Mesendoderm (in vitro differentiated cells): ENCODE data around the gene SLC66A1.

Source experiments
- DNase-seq: peaks from one replicate; pipeline ENCODE4 v3.0.0; 2013
- H2AK5ac ChIP-seq: 2 replicates; pipeline ENCODE4 v1.6.1; 2013; ENCODE audit warnings: low read length, inconsistent platforms
- H2BK120ac ChIP-seq: 2 replicates; pipeline ENCODE4 v1.6.1; 2013; ENCODE audit warnings: low read depth, mild to moderate bottlenecking, low read length, moderate library complexity, mixed read lengths
- H2BK15ac ChIP-seq: replicated peaks from 2 replicates; pipeline ENCODE4 v1.6.1; 2013; ENCODE audit warnings: low read depth, mild to moderate bottlenecking, moderate library complexity
- H2BK5ac ChIP-seq: 2 replicates; pipeline ENCODE4 v1.6.1; 2013; ENCODE audit warnings: low read length, inconsistent platforms
- H3K18ac ChIP-seq: 2 replicates; pipeline ENCODE4 v1.6.1; 2013; ENCODE audit warnings: mild to moderate bottlenecking, low read length, mixed read lengths
- H3K23ac ChIP-seq: one replicate; pipeline ENCODE4 v1.6.1; 2013; ENCODE audit warnings: low read length
- H3K27ac ChIP-seq: 2 replicates; pipeline ENCODE4 v1.5.1; 2013; ENCODE audit warnings: low read depth, mild to moderate bottlenecking, inconsistent platforms, low read length, moderate library complexity
- H3K27me3 ChIP-seq: 2 replicates; pipeline ENCODE4 v1.6.1; 2013; ENCODE audit warnings: low read length, control low read depth, mild to moderate bottlenecking, inconsistent platforms; ENCODE audit not compliant: insufficient read depth, poor library complexity
- H3K36me3 ChIP-seq: 2 replicates; pipeline ENCODE4 v1.6.1; 2013; ENCODE audit warnings: low read length, inconsistent platforms; ENCODE audit not compliant: control insufficient read depth, insufficient read depth
- H3K4ac ChIP-seq: one replicate; pipeline ENCODE4 v1.6.1; 2013; ENCODE audit warnings: low read depth, mild to moderate bottlenecking, low read length, moderate library complexity
- H3K4me1 ChIP-seq: 2 replicates; pipeline ENCODE4 v1.6.1; 2013; ENCODE audit warnings: low read depth, low read length, inconsistent platforms; ENCODE audit not compliant: control insufficient read depth
- H3K4me2 ChIP-seq: 2 replicates; pipeline ENCODE4 v1.6.1; 2013; ENCODE audit warnings: low read length
- H3K4me3 ChIP-seq: 2 replicates; pipeline ENCODE4 v1.5.1; 2013; ENCODE audit warnings: mild to moderate bottlenecking, low read length
- H3K56ac ChIP-seq: one replicate; pipeline ENCODE4 v1.6.1; 2013; ENCODE audit warnings: low read length
- H3K79me1 ChIP-seq: 2 replicates; pipeline ENCODE4 v1.6.1; 2013; ENCODE audit warnings: low read length, inconsistent platforms
- H3K79me2 ChIP-seq: 2 replicates; pipeline ENCODE4 v1.6.1; 2013; ENCODE audit warnings: mild to moderate bottlenecking, low read length; ENCODE audit not compliant: control insufficient read depth, insufficient read depth
- H3K9ac ChIP-seq: 2 replicates; pipeline ENCODE4 v1.6.1; 2013; ENCODE audit warnings: low read length, inconsistent platforms
- H4K5ac ChIP-seq: one replicate; pipeline ENCODE4 v1.6.1; 2013; ENCODE audit warnings: low read length
- H4K8ac ChIP-seq: one replicate; pipeline ENCODE4 v1.6.1; 2013; ENCODE audit warnings: low read depth, mild to moderate bottlenecking, control low read depth, low read length, moderate library complexity
- WGBS: extraction: QIAGEN DNeasy Blood & Tissue Kit; methylation state at CpG from one replicate; pipeline ENCODE4 v1.1.7; 2013; ENCODE audit warnings: low lambda C conversion rate, missing lambda C conversion rate; ENCODE audit not compliant: insufficient coverage; ENCODE audit errors: extremely low coverage; 5-methylcytosine and 5-hydroxymethylcytosine counted together

Gene SLC66A1

GRCh38 chr1:19367584-19368041, 55.5 kb downstream of the SLC66A1 start:
- Histone ChIP-seq H2AK5ac (no peak overlapping the region), H2BK15ac (no peak overlapping the region), H3K23ac (no peak overlapping the region), H3K36me3 (no peaks in the 10 kb centered on the region), H2BK5ac (no peak overlapping the region), H3K56ac (no peak overlapping the region), H3K4me1 (no peaks in the 10 kb centered on the region), H3K4ac (no peak overlapping the region), H3K4me3 (no peak overlapping the region), H3K79me1 (peaks cover 25% of the 10 kb centered on the region), H2BK120ac (no peak overlapping the region), H3K27me3 (no peaks in the 10 kb centered on the region), H3K27ac (no peak overlapping the region), H3K18ac (no peak overlapping the region), H3K79me2 (peaks cover 1% of the 10 kb centered on the region), H3K9ac (no peak overlapping the region), H3K4me2 (no peak overlapping the region), H4K5ac (no peak overlapping the region), H4K8ac (no peak overlapping the region)
- no peak for DNase-seq
- no CpG with 5 or more reads among the region's 13 CpGs for WGBS

- no CpG with 5 or more reads among the region's 5 CpGs for WGBS
- DNase-seq: no peak
- no peak overlapping the region for H3K23ac ChIP-seq
Observed at GRCh38 chr1:19368050-19368449, 55.9 kb downstream of the SLC66A1 start.

GRCh38 chr1:19368964-19369363, 56.8 kb downstream of the SLC66A1 start:
- Histone ChIP-seq H3K56ac (no peak overlapping the region), H3K4me1 (no peaks in the 10 kb centered on the region), H3K36me3 (no peaks in the 10 kb centered on the region), H3K4me3 (no peak overlapping the region), H2AK5ac (no peak overlapping the region), H3K27ac (no peak overlapping the region), H4K5ac (no peak overlapping the region), H4K8ac (no peak overlapping the region), H3K4me2 (no peak overlapping the region), H2BK15ac (no peak overlapping the region), H3K27me3 (no peaks in the 10 kb centered on the region), H3K9ac (no peak overlapping the region), H3K79me2 (peaks cover 1% of the 10 kb centered on the region), H3K18ac (no peak overlapping the region), H3K23ac (no peak overlapping the region), H3K79me1 (peaks cover 21% of the 10 kb centered on the region), H2BK120ac (no peak overlapping the region), H2BK5ac (no peak overlapping the region), H3K4ac (no peak overlapping the region)
- no CpG with 5 or more reads among the region's 5 CpGs for WGBS
- no peak for DNase-seq

More at GRCh38 chr1:19368050-19368449, 55.9 kb downstream of the SLC66A1 start:
- Histone ChIP-seq H3K27me3 (no peaks in the 10 kb centered on the region), H3K4me1 (no peaks in the 10 kb centered on the region), H3K4me3 (no peak overlapping the region), H2BK120ac (no peak overlapping the region), H2BK5ac (no peak overlapping the region), H2BK15ac (no peak overlapping the region), H4K5ac (no peak overlapping the region), H3K79me2 (peaks cover 1% of the 10 kb centered on the region), H3K79me1 (peaks cover 21% of the 10 kb centered on the region), H3K27ac (no peak overlapping the region), H3K18ac (no peak overlapping the region), H3K36me3 (no peaks in the 10 kb centered on the region), H3K56ac (no peak overlapping the region), H2AK5ac (no peak overlapping the region), H3K4me2 (no peak overlapping the region), H3K9ac (no peak overlapping the region), H4K8ac (no peak overlapping the region), H3K4ac (no peak overlapping the region)

GRCh38 chr1:19369396-19370090, 57.4 kb downstream of the SLC66A1 start:
- no peak overlapping the region for H3K23ac ChIP-seq
- no peaks in the 10 kb centered on the region for H3K27me3 ChIP-seq
- no peak overlapping the region for H3K4me2 ChIP-seq
- no peak overlapping the region for H4K5ac ChIP-seq
- H2AK5ac ChIP-seq: no peak overlapping the region
- no peak overlapping the region for H3K4ac ChIP-seq
- peak; percentile 30 for DNase-seq
- no peak overlapping the region for H3K18ac ChIP-seq
- no peak overlapping the region for H2BK15ac ChIP-seq
- H3K79me1 ChIP-seq: peaks cover 21% of the 10 kb centered on the region
- no peaks in the 10 kb centered on the region for H3K4me1 ChIP-seq
- H3K79me2 ChIP-seq: peaks cover 1% of the 10 kb centered on the region
- H3K27ac ChIP-seq: no peak overlapping the region
- H3K56ac ChIP-seq: no peak overlapping the region
- no peak overlapping the region for H2BK120ac ChIP-seq
- no peak overlapping the region for H2BK5ac ChIP-seq
- no peaks in the 10 kb centered on the region for H3K36me3 ChIP-seq
- H3K4me3 ChIP-seq: no peak overlapping the region
- no peak overlapping the region for H3K9ac ChIP-seq
- no CpG with 5 or more reads among the region's 16 CpGs for WGBS
- no peak overlapping the region for H4K8ac ChIP-seq

- peaks cover 1% of the 10 kb centered on the region for H3K79me2 ChIP-seq
- no peak overlapping the region for H4K5ac ChIP-seq
- no peaks in the 10 kb centered on the region for H3K27me3 ChIP-seq
- no peak overlapping the region for H3K56ac ChIP-seq
- no peak for DNase-seq
- no peak overlapping the region for H3K27ac ChIP-seq
- H3K23ac ChIP-seq: no peak overlapping the region
- H3K4ac ChIP-seq: no peak overlapping the region
- peaks cover 21% of the 10 kb centered on the region for H3K79me1 ChIP-seq
- WGBS: no CpG with 5 or more reads among the region's 13 CpGs
- H3K4me2 ChIP-seq: no peak overlapping the region
- H2BK120ac ChIP-seq: no peak overlapping the region
- no peak overlapping the region for H3K9ac ChIP-seq
- H3K4me1 ChIP-seq: no peaks in the 10 kb centered on the region
- no peak overlapping the region for H3K18ac ChIP-seq
- no peak overlapping the region for H4K8ac ChIP-seq
- no peak overlapping the region for H2BK5ac ChIP-seq
- H2AK5ac ChIP-seq: no peak overlapping the region
- no peak overlapping the region for H3K4me3 ChIP-seq
- no peaks in the 10 kb centered on the region for H3K36me3 ChIP-seq
- H2BK15ac ChIP-seq: no peak overlapping the region
Observed at GRCh38 chr1:19370453-19371170, 58.5 kb downstream of the SLC66A1 start.
